HepG2 (cell line): ENCODE measurements around the gene COQ8B. TPM values are rescaled to one million over a fixed set of nuclear protein-coding genes. Genes with fewer than 3 reads are reported as not detected.

Experiments
- EEA1 ChIP-seq: sonication (generic); formaldehyde crosslinking; IDR thresholded peaks from 2 replicates; pipeline ENCODE4 v1.5.1; 2020; ENCODE audit warnings: mild to moderate bottlenecking, missing genetic modification reagents, borderline replicate concordance
- FOXO1 ChIP-seq: sonication (generic); formaldehyde crosslinking; IDR thresholded peaks from 2 replicates; pipeline ENCODE4 v1.4.0; 2020; ENCODE audit warnings: missing genetic modification reagents
- JUNB ChIP-seq: sonication (generic); formaldehyde crosslinking; IDR thresholded peaks from 2 replicates; pipeline ENCODE4 v1.8.0; 2022; ENCODE audit warnings: missing genetic modification reagents, mild to moderate bottlenecking, borderline replicate concordance
- MEIS1 ChIP-seq: sonication (generic); formaldehyde crosslinking; IDR thresholded peaks from 2 replicates; pipeline ENCODE4 v1.9.0; 2021; ENCODE audit warnings: mild to moderate bottlenecking, missing genetic modification reagents, moderate library complexity, borderline replicate concordance
- NCOA2 ChIP-seq: sonication (generic); formaldehyde crosslinking; IDR thresholded peaks from 2 replicates; pipeline ENCODE4 v1.8.0; 2022; ENCODE audit warnings: inconsistent platforms
- NFRKB ChIP-seq: fragments of 450-650 bp; IDR thresholded peaks from 2 replicates; pipeline ENCODE4 v1.6.1; 2017
- NR3C1 ChIP-seq: sonication (generic); formaldehyde crosslinking; IDR thresholded peaks from 2 replicates; pipeline ENCODE4 v1.4.0; 2020; ENCODE audit warnings: missing genetic modification reagents
- NRL ChIP-seq: sonication (generic); formaldehyde crosslinking; IDR thresholded peaks from 2 replicates; pipeline ENCODE4 v1.5.0; 2020; ENCODE audit warnings: missing genetic modification reagents, mild to moderate bottlenecking, moderate library complexity, borderline replicate concordance
- PHF20 ChIP-seq: sonication (generic); formaldehyde crosslinking; IDR thresholded peaks from 2 replicates; pipeline ENCODE4 v1.5.0; 2020; ENCODE audit warnings: mild to moderate bottlenecking, missing genetic modification reagents
- RFX5 ChIP-seq: IDR thresholded peaks from 2 replicates; pipeline ENCODE4 v1.6.1; 2011; ENCODE audit warnings: low read depth, low read length, improper control_type of control experiment
- SMYD3 ChIP-seq: sonication (generic); formaldehyde crosslinking; IDR thresholded peaks from 2 replicates; pipeline ENCODE4 v1.8.1; 2023; ENCODE audit warnings: mild to moderate bottlenecking, missing genetic modification reagents
- SRF ChIP-seq: IDR thresholded peaks from 2 replicates; pipeline ENCODE4 v1.6.1; 2011; ENCODE audit warnings: mild to moderate bottlenecking, low read depth, low read length, moderate library complexity
- SRSF1 ChIP-seq: fragments of 200-400 bp; formaldehyde crosslinking; optimal IDR thresholded peaks from 2 replicates; pipeline ENCODE3; 2017; ENCODE audit warnings: mild to moderate bottlenecking, low read depth, low read length, moderate library complexity
- SUZ12 ChIP-seq: fragments of 150-350 bp; IDR thresholded peaks from 2 replicates; pipeline ENCODE4 v1.6.1; 2014; ENCODE audit warnings: low read depth, low read length
- U2AF1 ChIP-seq: fragments of 200-400 bp; formaldehyde crosslinking; optimal IDR thresholded peaks from 2 replicates; pipeline ENCODE3; 2017; ENCODE audit warnings: mild to moderate bottlenecking, low read depth, low read length
- ZEB1 ChIP-seq: IDR thresholded peaks from 2 replicates; pipeline ENCODE4 v1.6.1; 2012; ENCODE audit warnings: mild to moderate bottlenecking, low read depth, inconsistent platforms; ENCODE audit not compliant: insufficient replicate concordance
- ZFP36 ChIP-seq: fragments of 150-350 bp; IDR thresholded peaks from 2 replicates; pipeline ENCODE4 v1.6.1; 2018; ENCODE audit warnings: borderline replicate concordance, low read length, low read depth; ENCODE audit not compliant: partially characterized antibody
- ZFX ChIP-seq: sonication (generic); formaldehyde crosslinking; IDR thresholded peaks from 2 replicates; pipeline ENCODE4 v1.4.0; 2020; ENCODE audit warnings: mild to moderate bottlenecking, low read depth, missing genetic modification reagents, moderate library complexity
- ZNF207 ChIP-seq: fragments of 450-650 bp; IDR thresholded peaks from 2 replicates; pipeline ENCODE4 v1.6.1; 2016; ENCODE audit warnings: antibody characterized with exemption, borderline replicate concordance
- ZNF33A ChIP-seq: sonication (generic); formaldehyde crosslinking; IDR thresholded peaks from 2 replicates; pipeline ENCODE4 v1.5.1; 2020; ENCODE audit warnings: missing genetic modification reagents, mild to moderate bottlenecking, moderate library complexity, borderline replicate concordance
- ZNF34 ChIP-seq: sonication (generic); formaldehyde crosslinking; IDR thresholded peaks from 2 replicates; pipeline ENCODE4 v1.4.0; 2020; ENCODE audit warnings: mild to moderate bottlenecking, missing genetic modification reagents, borderline replicate concordance
- ZNF367 ChIP-seq: sonication (generic); formaldehyde crosslinking; IDR thresholded peaks from 2 replicates; pipeline ENCODE4 v1.4.0; 2020; ENCODE audit warnings: missing genetic modification reagents, borderline replicate concordance
- ZNF678 ChIP-seq: sonication (generic); formaldehyde crosslinking; IDR thresholded peaks from 2 replicates; pipeline ENCODE4 v1.4.0; 2020; ENCODE audit warnings: mild to moderate bottlenecking, missing genetic modification reagents
- ZNF780A ChIP-seq: sonication (generic); formaldehyde crosslinking; IDR thresholded peaks from 2 replicates; pipeline ENCODE4 v1.8.0; 2022; ENCODE audit warnings: mild to moderate bottlenecking, missing genetic modification reagents, moderate library complexity
- polyA plus RNA-seq, 8 experiments: library from polyadenylated mRNA; depleted of rRNA in 3 of 8; stranded (reverse) in 7 of 8; unstranded in 1 of 8; fragments of >200 nt; fragmentation: Illumina TruSeq in 4 of 8; extraction: Trizol in 4 of 8; gene quantifications; 2 replicates each; pipeline versions ENCODE4 v1.2.1 to v1.2.3, GENCODE V29; 2011 to 2016; ENCODE audit warnings: low read depth in 4 of 8, missing spikeins in 1 of 8, mixed read lengths in 1 of 8; ENCODE audit not compliant: insufficient read depth in 1 of 8
- total RNA-seq, 5 experiments: library from RNA; depleted of rRNA; stranded (reverse); fragments of >200 nt; fragmentation: Illumina TruSeq; extraction: Trizol; gene quantifications; 2 replicates each; pipeline ENCODE4 v1.2.3, GENCODE V29; 2016; ENCODE audit warnings: low read depth in 1 of 5
- TF ChIP-seq, protein P1 (sequence below): sonication (generic); formaldehyde crosslinking; IDR thresholded peaks from 2 replicates; pipeline ENCODE4 v1.9.0; 2021; ENCODE audit warnings: missing genetic modification reagents, borderline replicate concordance
- TF ChIP-seq, protein P2 (sequence below): sonication (generic); formaldehyde crosslinking; IDR thresholded peaks from 2 replicates; pipeline ENCODE4 v1.4.0; 2020; ENCODE audit warnings: missing genetic modification reagents; ENCODE audit errors: not compliant biosample characterization
- TF ChIP-seq, protein P3 (sequence below): sonication (generic); formaldehyde crosslinking; IDR thresholded peaks from 2 replicates; pipeline ENCODE4 v1.5.0; 2020; ENCODE audit warnings: mild to moderate bottlenecking, missing genetic modification reagents, moderate library complexity

COQ8B gene
- total and polyA plus RNA-seq, 2 of the 13 experiments (the other 11 are each of a cell fraction or from before 2014, with no cell fraction given), result 12.3 to 17.2 TPM

DNA sequence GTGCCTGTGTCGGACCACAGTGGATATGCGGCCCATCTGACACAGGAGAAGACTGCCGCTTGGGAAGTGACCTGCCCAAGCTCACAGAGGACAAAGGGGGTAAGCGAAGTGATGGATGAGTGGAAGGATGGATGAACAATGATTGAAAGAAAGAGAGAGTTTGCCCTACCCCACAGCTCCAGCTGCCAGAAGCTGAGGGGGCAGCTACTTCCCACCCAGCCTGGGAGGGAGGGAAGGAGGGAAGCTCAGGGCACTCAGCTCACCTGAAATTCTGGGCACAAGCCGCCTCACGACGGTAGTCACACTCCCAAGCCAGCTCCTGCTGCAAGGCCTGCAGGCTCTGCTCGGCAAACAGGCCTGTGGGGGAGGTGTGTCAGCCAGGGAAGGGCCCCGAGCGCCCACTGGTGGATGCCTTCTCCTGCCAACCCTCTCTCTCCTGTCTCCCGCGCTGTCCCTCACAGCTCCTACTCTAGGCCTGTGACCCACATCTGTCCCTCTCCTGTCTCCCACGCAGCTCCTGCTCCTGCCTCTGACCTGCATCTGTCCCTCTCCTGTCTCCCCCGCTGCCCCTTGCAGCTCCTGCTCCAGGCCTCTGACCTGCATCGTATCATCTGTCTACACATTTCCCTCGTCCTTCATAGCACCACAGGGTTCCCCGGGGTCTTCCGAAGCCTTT is 14.2 kb downstream of the COQ8B start (continued):
- TF ChIP-seq, protein P1, sequence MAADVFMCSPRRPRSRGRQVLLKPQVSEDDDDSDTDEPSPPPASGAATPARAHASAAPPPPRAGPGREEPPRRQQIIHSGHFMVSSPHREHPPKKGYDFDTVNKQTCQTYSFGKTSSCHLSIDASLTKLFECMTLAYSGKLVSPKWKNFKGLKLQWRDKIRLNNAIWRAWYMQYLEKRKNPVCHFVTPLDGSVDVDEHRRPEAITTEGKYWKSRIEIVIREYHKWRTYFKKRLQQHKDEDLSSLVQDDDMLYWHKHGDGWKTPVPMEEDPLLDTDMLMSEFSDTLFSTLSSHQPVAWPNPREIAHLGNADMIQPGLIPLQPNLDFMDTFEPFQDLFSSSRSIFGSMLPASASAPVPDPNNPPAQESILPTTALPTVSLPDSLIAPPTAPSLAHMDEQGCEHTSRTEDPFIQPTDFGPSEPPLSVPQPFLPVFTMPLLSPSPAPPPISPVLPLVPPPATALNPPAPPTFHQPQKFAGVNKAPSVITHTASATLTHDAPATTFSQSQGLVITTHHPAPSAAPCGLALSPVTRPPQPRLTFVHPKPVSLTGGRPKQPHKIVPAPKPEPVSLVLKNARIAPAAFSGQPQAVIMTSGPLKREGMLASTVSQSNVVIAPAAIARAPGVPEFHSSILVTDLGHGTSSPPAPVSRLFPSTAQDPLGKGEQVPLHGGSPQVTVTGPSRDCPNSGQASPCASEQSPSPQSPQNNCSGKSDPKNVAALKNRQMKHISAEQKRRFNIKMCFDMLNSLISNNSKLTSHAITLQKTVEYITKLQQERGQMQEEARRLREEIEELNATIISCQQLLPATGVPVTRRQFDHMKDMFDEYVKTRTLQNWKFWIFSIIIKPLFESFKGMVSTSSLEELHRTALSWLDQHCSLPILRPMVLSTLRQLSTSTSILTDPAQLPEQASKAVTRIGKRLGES (CRISPR knock-in tag), result no peak
- TF ChIP-seq, protein P2, sequence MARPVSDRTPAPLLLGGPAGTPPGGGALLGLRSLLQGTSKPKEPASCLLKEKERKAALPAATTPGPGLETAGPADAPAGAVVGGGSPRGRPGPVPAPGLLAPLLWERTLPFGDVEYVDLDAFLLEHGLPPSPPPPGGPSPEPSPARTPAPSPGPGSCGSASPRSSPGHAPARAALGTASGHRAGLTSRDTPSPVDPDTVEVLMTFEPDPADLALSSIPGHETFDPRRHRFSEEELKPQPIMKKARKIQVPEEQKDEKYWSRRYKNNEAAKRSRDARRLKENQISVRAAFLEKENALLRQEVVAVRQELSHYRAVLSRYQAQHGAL (CRISPR knock-in tag), result no peak
- TF ChIP-seq NFRKB (no peak), ZNF207 (no peak), JUNB (no peak), FOXO1 (CRISPR knock-in tag) (0 out of 2 replicates have a peak, but pooled peaks have one; percentile 8), EEA1 (no peak), ZNF367 (CRISPR knock-in tag) (no peak), SRSF1 (no peak), NRL (CRISPR knock-in tag) (no peak), MEIS1 (CRISPR knock-in tag) (0 out of 2 replicates have a peak, but pooled peaks have one; percentile 38), SMYD3 (CRISPR knock-in tag) (no peak), ZNF780A (CRISPR knock-in tag) (no peak), ZNF33A (CRISPR knock-in tag) (no peak), SUZ12 (no peak), PHF20 (CRISPR knock-in tag) (no peak), ZFP36 (no peak), ZEB1 (no peak), SRF (no peak), ZNF34 (CRISPR knock-in tag) (0 out of 2 replicates have a peak, but pooled peaks have one; percentile 15), NR3C1 (CRISPR knock-in tag) (no peak), ZFX (CRISPR knock-in tag) (peak; percentile 83), NCOA2 (no peak), RFX5 (no peak), ZNF678 (no peak), U2AF1 (no peak)
- TF ChIP-seq, protein P3, sequence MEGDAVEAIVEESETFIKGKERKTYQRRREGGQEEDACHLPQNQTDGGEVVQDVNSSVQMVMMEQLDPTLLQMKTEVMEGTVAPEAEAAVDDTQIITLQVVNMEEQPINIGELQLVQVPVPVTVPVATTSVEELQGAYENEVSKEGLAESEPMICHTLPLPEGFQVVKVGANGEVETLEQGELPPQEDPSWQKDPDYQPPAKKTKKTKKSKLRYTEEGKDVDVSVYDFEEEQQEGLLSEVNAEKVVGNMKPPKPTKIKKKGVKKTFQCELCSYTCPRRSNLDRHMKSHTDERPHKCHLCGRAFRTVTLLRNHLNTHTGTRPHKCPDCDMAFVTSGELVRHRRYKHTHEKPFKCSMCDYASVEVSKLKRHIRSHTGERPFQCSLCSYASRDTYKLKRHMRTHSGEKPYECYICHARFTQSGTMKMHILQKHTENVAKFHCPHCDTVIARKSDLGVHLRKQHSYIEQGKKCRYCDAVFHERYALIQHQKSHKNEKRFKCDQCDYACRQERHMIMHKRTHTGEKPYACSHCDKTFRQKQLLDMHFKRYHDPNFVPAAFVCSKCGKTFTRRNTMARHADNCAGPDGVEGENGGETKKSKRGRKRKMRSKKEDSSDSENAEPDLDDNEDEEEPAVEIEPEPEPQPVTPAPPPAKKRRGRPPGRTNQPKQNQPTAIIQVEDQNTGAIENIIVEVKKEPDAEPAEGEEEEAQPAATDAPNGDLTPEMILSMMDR (CRISPR knock-in tag), result peak; percentile 80
